Stomach (tissue), 4 donors: ENCODE data around the gene AMPD3.

ENCODE experiments used
- CTCF ChIP-seq, 7 experiments: fragments of 450-650 bp in 4 of 7; fragments of 200-600 bp in 3 of 7; sonication (generic) in 3 of 7; IDR thresholded peaks; one replicate each; pipeline ENCODE4 v1.5.1; 2016 to 2019; ENCODE audit warnings: antibody characterized with exemption in 7 of 7, control low read depth in 2 of 7, mild to moderate bottlenecking in 1 of 7
- EP300 ChIP-seq: sonication (generic); formaldehyde crosslinking; IDR thresholded peaks from one replicate; pipeline ENCODE4 v1.6.1; 2017; ENCODE audit warnings: antibody characterized with exemption
- POLR2A ChIP-seq, 4 donors: fragments of 450-650 bp; IDR thresholded peaks; one replicate each; pipeline ENCODE4 v1.6.1; 2016; ENCODE audit warnings: antibody characterized with exemption in 4 of 4, control low read depth in 2 of 4, mild to moderate bottlenecking in 1 of 4, moderate library complexity in 1 of 4
- POLR2AphosphoS5 ChIP-seq, 3 donors: sonication (generic); formaldehyde crosslinking; IDR thresholded peaks; one replicate each; pipeline ENCODE4 v1.6.1; 2016; ENCODE audit warnings: antibody characterized with exemption in 3 of 3

GRCh38 chr11:10476927-10477689 is 22.0 kb downstream of the AMPD3 start:
- TF ChIP-seq CTCF (IDR thresholded peaks at IDR 0.05) (no peak), POLR2A (IDR thresholded peaks at IDR 0.05) (no peak), POLR2AphosphoS5 (IDR thresholded peaks at IDR 0.05) (no peak), EP300 (no peak)
